ENCODE results near the gene ADH4.
"Not testable (repeated sequence)": the region's sequence is repeated elsewhere in the genome, so short reads cannot be mapped to it uniquely, and the experiment has no call there.

ADH4 gene

DNA sequence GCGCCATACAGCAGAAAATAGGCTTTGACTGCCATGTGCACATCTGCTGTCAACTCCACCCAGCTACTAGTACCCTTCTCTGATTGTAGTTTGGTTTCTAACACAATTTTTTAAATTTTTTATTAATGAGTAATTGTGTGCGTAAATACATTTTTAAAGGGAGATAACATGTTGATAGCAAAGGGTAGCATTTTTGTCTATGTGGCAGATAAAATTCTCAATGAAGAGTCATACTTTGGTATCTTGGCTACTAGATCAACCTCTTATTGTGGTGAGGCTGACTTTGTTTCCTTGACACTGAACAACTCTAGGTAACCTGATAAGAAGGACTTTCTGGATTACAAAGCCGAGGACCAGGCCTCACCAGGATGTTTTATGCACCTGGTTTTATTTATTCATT, 9.5 kb downstream of the ADH4 start:
- no peak for DNase-seq (ENCODE audit: low read depth)

DNA sequence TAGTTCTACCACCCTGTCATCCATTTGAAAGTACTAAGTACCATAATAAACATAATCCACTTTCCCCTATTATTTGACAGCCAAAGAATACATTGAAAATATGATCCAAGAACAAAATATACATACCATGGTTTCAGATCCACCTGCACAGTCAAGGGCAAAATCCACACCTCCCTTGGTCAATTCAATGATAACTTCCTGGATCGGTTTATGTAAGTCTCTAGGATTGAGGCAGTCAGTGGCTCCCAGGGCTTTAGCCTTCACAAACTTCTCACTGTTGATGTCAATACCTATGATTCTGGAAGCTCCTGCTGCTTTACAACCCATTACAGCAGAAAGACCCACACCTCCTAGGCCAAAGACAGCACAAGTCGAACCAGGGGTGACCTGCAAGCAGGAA, 12.7 kb downstream of the ADH4 start:
- DNase-seq (ENCODE audit: low read depth), result no peak

DNA sequence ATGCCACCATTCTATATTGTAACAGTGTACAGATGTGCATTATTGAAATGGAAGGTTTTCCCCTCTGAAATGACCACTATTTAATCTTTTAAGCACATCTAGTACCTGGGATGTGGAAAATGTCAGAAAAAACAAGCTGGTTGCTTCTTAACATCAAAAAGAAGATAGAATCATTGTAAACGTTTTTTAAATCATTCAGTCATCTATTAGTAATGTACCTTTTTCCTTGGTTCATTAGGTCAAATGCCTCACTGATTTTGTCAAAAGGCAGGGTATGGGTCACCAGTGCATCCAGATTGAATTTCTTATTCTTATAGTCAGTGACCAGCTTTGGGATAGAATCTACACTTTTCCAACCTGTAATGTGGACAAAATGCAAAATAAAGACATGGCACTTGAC, 17.7 kb downstream of the ADH4 start:
- DNase-seq (ENCODE audit: low read depth), result no peak

DNA sequence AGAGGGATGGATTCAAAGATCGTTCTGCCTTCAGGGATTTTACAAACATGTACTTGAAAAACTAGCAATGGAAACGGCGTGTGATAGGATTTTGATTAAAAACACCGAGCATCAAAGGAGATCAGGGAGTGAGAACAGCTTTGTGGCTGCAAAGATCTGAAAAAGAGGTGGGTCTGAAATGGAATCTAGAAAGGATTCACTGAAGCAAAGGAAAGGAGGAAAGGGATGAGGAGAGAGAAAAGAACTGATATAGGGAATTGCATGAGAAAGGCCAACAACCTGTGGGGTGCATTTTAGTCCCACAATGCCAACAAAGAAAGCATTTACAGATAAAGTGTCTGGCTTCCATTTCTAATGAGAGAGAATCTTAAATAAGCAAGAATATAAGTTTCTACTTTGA, 23.1 kb downstream of the ADH4 start:
- no peak for DNase-seq (ENCODE audit: low read depth)

DNA sequence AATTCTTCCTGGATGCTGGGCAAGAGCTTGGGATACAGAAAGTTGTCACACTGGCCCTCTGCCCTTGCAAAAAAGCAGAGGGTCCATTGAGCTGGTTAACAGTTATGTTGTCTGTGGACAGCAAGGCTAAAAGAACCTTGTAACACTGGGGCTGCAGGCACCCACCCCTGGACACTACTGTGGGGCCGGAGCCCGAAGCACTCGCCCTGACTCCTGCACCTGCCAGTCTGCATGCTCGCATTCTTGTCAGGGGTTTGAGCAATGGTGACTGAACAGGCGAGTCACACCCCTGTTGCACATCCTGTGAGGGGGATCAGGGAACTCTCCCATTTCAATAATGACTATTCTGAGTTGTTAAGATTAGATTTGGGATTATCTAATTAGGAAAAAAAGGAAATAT, 23.6 kb downstream of the ADH4 start:
- DNase-seq (ENCODE audit: low read depth), result no peak

DNA sequence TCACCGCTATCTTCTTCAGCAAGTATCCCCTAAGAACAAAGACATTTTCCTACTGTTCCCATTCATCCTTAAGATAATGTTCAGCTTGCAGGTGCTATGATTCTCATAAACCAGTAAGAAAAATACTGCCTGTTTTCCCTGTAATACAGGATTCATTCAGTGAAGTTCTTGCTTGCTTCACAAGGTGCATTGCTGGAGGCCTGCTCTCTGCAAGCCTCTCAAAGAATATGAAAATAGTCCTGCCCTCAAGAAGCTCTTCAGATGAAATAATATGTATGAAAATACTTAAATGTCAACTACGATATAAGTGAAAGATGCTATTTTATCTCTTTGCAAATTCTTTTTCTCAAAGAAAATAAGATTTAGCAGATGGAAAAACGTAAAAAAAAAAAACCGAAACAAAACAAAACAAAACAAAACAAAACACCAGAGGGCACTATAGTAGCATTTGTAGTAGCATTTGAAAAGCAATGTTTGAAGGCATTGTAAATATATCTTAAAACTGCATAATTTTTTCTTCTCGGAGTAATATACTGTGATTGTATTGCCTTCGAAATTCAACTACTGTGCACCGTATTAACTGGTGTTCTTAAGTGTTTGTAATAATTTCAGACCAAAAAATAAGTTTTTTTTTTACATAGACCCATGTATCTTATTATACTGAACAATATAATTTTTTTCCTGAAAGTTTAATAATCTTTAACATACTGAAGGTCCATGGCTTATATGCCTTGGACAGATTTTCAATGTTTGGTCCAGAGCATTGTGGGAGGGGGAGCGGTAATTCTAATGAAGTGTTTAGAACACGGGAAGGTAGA, 26.0 kb downstream of the ADH4 start:
- DNase-seq (ENCODE audit: low read depth), result no peak

DNA sequence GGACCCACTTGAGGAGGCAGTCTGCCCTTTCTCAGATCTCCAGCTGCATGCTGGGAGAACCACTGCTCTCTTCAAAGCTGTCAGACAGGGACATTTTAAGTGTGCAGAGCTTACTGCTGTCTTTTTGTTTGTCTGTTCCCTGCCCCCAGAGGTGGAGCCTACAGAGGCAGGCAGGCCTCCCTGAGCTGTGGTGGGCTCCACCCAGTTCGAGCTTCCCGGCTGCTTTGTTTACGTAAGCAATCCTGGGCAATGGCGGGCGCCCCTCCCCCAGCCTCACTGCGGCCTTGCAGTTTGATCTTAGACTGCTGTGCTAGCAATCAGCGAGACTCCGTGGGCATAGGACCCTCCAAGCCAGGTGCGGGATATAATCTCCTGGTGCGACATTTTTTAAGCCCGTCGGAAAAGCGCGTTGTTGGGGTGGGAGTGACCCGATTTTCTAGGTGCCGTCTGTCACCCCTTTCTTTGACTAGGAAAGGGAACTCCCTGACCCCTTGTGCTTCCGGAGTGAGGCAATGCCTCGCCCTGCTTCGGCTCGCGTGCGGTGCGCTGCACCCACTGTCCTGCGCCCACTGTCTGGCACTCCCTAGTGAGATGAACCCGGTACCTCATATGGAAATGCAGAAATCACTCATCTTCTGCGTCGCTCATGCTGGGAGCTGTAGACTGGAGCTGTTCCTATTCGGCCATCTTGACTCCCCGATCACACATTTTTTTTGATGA, 26.8 kb downstream of the ADH4 start:
- not testable (repeated sequence) for DNase-seq (ENCODE audit: low read depth)

DNA sequence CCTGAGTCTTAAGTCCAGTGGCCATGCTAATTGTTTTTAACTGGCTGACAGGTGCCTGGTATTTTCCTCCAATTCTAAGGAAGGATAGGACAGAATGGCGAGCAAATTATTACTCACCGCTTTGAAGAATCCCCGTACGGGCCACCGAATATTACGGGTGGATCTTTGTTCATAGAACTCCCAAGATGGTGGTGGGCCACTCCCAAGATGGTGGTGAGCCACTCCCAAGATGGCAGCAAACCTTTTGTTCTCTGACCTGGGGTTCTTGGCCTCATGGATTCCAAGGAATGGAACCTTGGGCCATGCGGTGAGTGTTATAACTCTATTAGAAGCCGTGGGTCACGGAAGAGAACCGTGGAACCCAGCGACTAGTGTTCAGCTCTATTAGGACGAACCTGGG, 34.8 kb downstream of the ADH4 start:
- not testable (repeated sequence) for DNase-seq (ENCODE audit: low read depth)

DNA sequence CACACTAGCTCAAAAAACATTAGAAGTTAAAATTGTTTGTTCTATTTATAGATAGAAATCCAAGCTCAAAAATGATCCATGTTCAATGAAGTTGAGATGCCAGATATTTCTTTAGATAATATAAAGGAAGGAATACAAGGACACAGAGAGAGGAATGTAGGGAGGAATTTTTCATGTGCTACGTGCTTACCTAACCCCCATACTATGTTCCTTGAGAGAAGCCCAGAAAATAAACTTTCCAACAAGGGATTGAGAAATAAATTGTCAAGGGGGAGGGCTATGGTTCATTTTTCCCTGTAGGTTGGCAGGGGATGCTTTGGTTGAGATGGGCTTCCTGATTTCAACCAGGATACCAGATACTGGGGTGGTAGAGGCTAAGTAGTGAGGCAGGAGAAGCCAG, 39.9 kb downstream of the ADH4 start:
- no peak for DNase-seq (ENCODE audit: low read depth)

DNA sequence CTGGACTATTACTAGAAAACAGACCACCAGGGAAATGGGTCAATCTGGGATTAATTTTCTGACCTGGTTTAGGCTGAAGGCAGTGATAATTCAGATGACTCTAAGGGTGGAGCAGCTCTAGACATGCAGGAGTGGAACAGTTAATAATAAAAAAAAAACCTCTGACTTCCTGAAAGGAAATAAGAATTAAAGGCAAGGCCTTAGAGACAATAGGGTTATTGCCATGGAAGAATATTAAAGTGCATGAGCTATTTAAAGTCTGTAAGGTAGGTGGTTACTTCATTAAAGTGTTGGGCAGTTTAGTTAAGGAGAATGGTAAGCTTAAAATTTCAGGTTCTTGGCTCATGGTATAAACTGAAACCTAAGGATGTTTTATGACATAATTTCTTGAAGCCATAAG, 40.9 kb downstream of the ADH4 start:
- no peak for DNase-seq (ENCODE audit: low read depth)

DNA sequence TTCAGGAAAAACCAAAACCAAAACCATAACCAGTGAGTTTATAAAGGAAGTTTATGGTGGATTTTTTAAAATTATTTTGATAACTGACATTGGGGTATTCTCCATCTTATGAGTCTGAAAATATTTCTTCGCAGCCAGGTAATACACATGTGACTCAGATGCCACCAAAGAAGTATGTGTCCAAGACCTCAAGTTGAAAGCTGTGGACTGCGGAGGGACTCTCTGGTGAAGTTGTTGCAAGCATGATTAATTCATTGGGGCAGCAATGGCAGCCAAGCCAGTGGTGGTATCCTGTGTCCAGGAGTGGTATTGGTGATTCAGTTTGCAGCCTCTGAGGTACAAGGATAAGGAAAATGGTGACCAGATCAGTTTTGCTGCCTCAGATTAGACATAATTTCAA, 41.5 kb downstream of the ADH4 start:
- no peak for DNase-seq (ENCODE audit: low read depth)

DNA sequence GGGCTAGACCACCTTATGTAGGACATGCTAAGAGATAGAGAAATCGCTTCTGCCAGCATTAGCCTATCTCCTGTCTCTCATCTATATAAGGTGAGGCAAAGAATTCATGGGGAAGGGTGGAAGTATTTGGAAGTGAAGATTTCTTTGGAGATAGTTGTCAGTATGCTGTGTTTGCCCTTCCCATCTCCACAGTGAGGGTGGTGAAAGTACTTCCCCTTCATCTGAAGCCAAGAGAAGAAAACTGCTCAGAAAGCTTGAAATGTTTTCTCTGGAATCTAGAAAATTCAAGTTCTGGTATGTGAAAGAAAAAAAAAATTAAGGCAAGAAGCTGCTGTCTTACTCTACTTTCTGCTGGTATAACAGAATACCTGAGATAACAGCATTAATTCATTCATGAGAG, 43.2 kb downstream of the ADH4 start:
- no peak for DNase-seq (ENCODE audit: low read depth)

DNA sequence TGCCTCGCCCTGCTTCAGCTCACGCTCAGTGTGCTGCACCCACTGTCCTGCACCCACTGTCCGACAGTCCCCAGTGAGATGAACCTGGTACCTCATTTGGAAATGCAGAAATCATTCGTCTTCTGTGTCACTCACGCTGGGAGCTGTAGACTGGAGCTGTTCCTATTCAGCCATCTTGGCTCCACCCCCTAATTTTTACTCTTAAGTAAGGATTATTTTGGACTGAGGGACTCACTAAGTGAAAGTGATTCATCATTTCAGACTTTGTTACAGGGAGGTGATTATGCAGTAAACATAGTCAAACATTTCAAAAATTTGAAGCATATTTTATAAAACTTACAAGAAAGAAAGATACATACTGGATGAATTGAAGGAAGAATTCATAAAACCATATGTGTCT, 44.3 kb downstream of the ADH4 start:
- DNase-seq (ENCODE audit: low read depth), result not testable (repeated sequence)

DNA sequence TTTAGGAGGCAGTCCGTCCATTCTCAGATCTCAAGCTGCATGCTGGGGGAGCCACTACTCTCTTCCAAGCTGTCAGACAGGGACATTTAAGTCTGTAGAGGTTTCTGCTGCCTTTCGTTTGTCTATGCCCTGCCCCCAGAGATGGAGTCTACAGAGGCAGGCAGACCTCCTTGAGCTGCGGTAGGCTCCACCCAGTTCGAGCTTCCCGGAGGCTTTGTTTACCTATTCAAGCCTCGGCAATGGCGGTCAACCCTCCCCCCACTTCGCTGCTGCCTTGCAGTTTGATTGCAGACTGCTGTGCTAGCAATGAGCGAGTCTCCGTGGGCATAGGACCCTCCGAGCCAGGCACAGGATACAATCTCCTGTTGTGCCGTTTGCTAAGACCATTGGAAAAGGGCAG, 44.8 kb downstream of the ADH4 start:
- DNase-seq (ENCODE audit: low read depth), result no peak

DNA sequence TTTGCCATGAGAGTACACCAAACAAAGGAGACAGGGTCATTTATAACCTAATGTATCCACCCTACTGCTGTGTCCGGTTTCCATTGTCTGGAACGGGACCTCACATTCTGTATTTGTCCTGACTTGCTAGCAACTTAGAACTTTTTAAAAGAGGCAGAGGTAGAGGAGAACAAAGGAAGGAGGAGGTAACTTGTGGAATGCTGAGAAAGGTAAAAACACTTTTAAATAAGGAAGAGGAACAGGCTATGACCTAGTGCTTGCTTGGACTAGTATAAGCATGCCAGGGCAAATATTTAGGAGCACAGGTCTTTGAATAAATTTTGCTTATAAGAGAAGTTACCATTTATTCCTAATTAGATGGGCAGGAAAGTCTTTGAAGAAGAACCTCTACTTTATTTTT, 52.3 kb downstream of the ADH4 start:
- DNase-seq (ENCODE audit: low read depth), result not testable (repeated sequence)

DNA sequence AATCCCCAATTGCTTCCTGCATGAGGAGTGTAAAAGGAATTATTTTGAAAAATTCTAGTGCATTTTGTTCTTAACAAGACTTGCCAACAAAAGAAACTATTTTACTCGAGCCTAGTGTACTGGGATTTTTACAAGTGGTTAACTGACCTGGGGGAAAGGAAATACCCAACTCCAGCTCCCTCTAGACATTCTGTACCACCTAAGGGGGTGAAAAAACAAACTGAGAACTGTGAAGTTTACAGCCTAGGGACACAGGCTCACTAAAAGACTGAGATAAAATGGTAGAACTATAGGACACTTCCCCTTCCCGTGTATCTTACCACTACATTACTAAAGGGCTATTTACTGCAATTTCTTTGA, 52.9 kb downstream of the ADH4 start:
- DNase-seq (ENCODE audit: low read depth), result no peak

DNA sequence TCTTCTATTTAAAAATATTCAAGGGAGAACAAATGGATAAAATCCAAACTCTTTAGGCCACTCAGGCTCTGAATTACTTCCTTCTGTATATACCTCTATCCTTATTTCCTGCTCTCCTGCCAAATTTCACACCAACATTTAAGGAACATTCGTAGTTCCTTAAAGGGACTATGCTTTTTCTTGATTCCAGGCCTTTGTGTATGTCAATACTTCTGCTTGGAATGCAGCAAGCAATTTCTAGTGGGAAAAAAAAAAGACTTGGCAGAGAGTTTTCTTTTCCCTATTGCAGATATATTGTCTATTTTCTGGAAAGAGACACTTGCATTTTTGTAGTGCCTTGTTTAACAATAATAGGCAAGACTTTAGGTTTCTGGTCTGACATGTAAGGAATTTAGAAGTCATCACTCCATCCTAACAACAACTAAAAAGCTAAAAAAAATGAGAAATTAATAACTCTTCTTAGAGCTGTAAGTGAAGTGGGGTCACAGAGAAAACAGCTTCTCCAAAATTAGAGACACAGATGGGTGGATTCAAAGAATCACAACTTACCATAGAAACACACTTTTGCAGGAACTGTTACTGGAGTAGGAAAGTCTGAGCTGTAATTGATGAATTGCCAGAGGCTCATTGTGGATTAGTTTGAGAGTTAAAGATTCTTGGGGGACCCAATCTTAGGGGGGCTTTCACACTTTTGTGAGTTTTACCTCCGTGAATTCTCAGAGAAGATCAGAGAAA, 53.4 kb downstream of the ADH4 start:
- no peak for DNase-seq (ENCODE audit: low read depth)

DNA sequence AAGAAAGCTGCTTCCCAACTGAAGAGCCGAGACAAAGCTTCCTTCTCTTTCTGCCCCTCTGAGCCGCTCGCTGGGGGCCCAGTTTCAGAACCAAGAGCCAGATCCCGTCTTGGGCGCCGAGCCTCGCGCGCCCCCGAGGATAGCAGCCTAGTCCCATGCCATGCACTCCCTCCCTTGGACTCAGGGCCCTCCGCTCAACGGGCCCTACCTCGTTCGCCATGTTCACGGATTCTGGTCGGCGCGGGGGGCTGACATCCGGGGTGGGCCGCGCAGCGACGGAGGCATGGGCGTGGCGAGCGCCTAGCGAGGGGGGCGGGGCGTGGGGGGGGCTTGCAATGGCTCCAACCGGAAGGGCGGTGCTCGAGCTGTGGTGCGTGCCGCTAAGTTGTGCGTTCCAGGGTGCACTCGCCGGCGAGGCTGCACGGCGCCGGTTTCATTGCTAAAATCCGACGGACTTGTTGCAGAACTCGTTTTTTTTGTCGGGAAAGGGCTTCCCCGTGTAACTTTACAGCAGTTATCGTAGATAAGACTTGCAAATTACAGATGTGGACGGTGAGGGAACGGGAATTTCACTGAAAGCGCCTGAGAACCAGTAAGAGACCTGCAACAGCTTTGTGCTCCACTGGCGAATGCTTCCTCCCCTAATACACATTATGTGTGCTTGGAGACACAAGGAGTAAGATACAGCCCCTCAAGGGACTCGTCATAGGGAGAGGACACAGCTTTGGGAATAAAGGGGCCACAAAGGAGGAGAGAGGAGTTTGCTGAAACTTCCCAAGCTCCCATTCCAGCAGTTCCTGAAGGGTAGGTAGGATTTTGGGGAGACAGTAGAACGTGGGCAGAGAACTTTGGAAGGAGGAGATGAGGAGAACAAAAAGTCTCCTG, 55.4 kb downstream of the ADH4 start, which contains the start of gene ADH5:
Gene ADH5 (minus strand): TSS at position 308 of the 885 bp plus-strand sequence. CDS start 88 bp downstream, at position 220.
- peak; percentile 34 for DNase-seq (ENCODE audit: low read depth)

DNA sequence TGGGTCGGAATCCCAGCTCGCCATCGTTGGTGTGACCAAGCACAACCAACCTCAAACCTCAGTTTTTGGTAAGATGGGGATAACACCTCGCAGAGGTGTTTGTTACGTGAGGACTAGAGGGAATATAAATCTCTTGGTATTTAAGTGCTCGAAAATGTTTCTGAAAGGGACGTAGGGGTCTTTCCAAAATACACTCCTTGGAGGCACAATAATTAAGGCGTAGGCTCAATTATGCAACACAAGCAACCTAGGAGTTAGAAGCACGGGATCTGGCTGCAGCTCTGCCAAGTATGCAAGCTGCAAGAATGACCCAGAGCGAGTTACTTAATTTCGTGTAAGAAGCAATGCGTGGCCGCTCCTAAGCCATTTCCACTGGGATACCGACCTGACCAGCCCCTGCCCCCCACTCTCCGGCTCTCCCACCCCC, 56.1 kb downstream of the ADH4 start:
- DNase-seq (ENCODE audit: low read depth), result peak; percentile 28

DNA sequence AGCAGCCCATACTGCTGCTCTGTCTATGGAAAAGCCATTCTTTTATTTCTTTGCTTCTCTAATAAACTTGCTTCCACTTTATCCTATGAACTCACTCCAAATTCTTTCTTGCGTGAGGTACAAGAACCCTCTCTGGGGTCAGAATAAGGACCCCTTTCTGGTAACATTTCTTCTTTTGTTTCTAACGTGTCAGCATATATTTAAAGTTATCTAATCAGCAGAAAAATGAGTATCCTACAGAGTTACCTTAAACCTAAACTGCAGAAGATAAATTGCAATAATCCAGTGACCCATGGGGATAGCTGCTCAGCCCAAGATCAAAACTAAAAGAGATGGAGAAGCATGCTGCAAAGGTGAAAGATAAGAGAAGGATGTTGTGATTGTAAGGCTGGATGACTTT, 59.5 kb downstream of the ADH4 start:
- DNase-seq (ENCODE audit: low read depth), result no peak

DNA sequence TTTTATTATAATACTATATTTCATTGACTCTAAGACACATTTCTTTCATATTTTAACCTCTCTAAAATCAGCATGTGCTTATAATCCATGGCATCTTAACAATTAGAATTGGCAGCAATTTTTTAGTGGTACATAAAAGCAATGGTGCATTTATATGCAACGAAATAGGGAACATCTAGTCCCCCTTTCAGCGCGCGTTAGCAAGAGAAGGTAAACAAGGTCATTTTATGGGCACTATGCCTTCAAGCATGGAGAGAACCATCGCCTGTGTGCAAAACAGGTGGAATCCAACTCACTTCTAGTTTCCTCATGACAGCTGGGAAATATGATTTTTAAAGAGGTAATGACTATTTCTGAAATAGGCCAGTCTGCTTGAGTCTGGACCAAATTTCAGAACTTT, 61.9 kb downstream of the ADH4 start:
- no peak for DNase-seq (ENCODE audit: low read depth)

DNA sequence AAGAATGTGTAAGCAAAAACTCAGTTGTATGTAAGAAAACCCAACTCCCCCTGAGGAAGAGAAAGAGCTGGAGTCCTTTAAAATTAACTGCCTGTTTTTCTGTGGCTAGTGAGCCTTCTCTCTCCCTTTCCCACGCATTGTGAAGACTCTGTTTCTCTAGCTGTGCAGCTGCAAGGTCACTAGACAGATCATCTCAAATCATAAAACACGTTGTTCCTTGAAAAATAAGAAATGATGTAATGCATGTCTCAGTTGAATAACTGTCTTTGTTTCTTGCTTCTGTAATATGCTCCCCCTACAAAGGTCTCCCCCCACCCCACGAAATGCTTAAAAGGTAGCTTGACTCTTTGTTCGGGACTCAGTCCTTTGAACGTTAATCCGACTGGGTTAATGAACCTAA, 63.2 kb downstream of the ADH4 start:
- not testable (repeated sequence) for DNase-seq (ENCODE audit: low read depth)

Measured in non-pigmented ciliary epithelial cell (primary cell).